H1 (cell line): ENCODE data around the gene AP2A2. TPM values are rescaled to one million over a fixed set of nuclear protein-coding genes. Genes with fewer than 3 reads are reported as not detected.

ENCODE experiments used
- CTCF ChIA-PET: fragments of 300-600 bp; sonication (Branson Sonifier 250); formaldehyde crosslinking; loops from one replicate; lab custom pipeline; 2021; ENCODE audit not compliant: partially characterized antibody; lab: Charles Lee
- POLR2A ChIA-PET: fragments of 300-600 bp; sonication (Branson Sonifier 250); formaldehyde crosslinking; loops from one replicate; lab custom pipeline; 2021; ENCODE audit warnings: inconsistent platforms; ENCODE audit not compliant: partially characterized antibody; lab: Charles Lee
- DNase-seq, 2 experiments: peaks; one replicate each; pipeline versions ENCODE4 v3.0.0 to v3.0.0-alpha.2; 2010 to 2022; ENCODE audit warnings: low spot score in 2 of 2, low read depth in 1 of 2, mixed read lengths in 1 of 2
- FAIRE-seq: peaks from 2 replicates; lab custom pipeline; 2011; peaks lifted over from hg19 to GRCh38; lab: Jason Lieb, UNC
- H2AFZ ChIP-seq: 2 replicates; pipeline ENCODE4 v1.8.1; 2012; ENCODE audit warnings: low read length, inconsistent platforms
- H2AK5ac ChIP-seq: 2 replicates; pipeline ENCODE4 v1.6.1; 2013; ENCODE audit warnings: low read depth, low read length
- H2BK120ac ChIP-seq: replicated peaks from 2 replicates; pipeline ENCODE3; 2013; ENCODE audit warnings: low read depth, low read length, inconsistent platforms
- H2BK12ac ChIP-seq: 2 replicates; pipeline ENCODE4 v1.6.1; 2013; ENCODE audit warnings: low read depth, low read length
- H2BK15ac ChIP-seq: 2 replicates; pipeline ENCODE4 v1.6.1; 2013; ENCODE audit warnings: low read length
- H2BK20ac ChIP-seq: 2 replicates; pipeline ENCODE4 v1.6.1; 2013; ENCODE audit warnings: low read length
- H2BK5ac ChIP-seq: 2 replicates; pipeline ENCODE4 v1.6.1; 2013; ENCODE audit warnings: low read depth, low read length
- H3K14ac ChIP-seq: 2 replicates; pipeline ENCODE4 v1.6.1; 2013; ENCODE audit warnings: inconsistent platforms; ENCODE audit not compliant: insufficient read length
- H3K18ac ChIP-seq: 2 replicates; pipeline ENCODE4 v1.6.1; 2013; ENCODE audit warnings: low read length; ENCODE audit errors: extremely low read depth
- H3K23ac ChIP-seq: 2 replicates; pipeline ENCODE4 v1.6.1; 2013; ENCODE audit warnings: inconsistent platforms; ENCODE audit not compliant: insufficient read length
- H3K23me2 ChIP-seq: 2 replicates; pipeline ENCODE4 v1.6.1; 2013; ENCODE audit warnings: low read depth, low read length
- H3K27ac ChIP-seq: 2 replicates; pipeline ENCODE4 v1.6.1; 2011; ENCODE audit warnings: low read depth, low read length, inconsistent platforms
- H3K27me3 ChIP-seq, 4 experiments: replicated peaks in 1 of 4; 1 replicate in 1 of 4; 2 replicates in 3 of 4; pipeline versions ENCODE4 v1.6.1 to v1.8.1; 2011 to 2013; ENCODE audit warnings: low read length in 3 of 4, mild to moderate bottlenecking in 3 of 4, inconsistent platforms in 2 of 4, mixed read lengths in 2 of 4, moderate library complexity in 1 of 4; ENCODE audit not compliant: control insufficient read depth in 3 of 4, insufficient read depth in 3 of 4; ENCODE audit errors: extremely low read depth in 1 of 4
- H3K36me3 ChIP-seq, 4 experiments: 2 replicates each; pipeline versions ENCODE4 v1.6.1 to v1.8.1; 2011 to 2013; ENCODE audit warnings: mild to moderate bottlenecking in 4 of 4, low read length in 3 of 4, moderate library complexity in 2 of 4, control low read depth in 1 of 4, inconsistent platforms in 1 of 4; ENCODE audit not compliant: insufficient read depth in 4 of 4, control insufficient read depth in 2 of 4
- H3K4ac ChIP-seq: replicated peaks from 2 replicates; pipeline ENCODE3; 2013; ENCODE audit warnings: low read length, low read depth, mixed read lengths, inconsistent platforms; ENCODE audit not compliant: insufficient read length
- H3K4me1 ChIP-seq, 4 experiments: replicated peaks in 1 of 4; 1 replicate in 1 of 4; 2 replicates in 3 of 4; pipeline versions ENCODE4 v1.6.1 to v1.8.1; 2011 to 2013; ENCODE audit warnings: low read length in 3 of 4, inconsistent platforms in 2 of 4, mixed read lengths in 1 of 4; ENCODE audit not compliant: insufficient read depth in 4 of 4, control insufficient read depth in 3 of 4
- H3K4me2 ChIP-seq, 2 experiments: 2 replicates each; pipeline versions ENCODE4 v1.6.1 to v1.8.1; 2011 to 2013; ENCODE audit warnings: low read depth in 2 of 2, low read length in 2 of 2, control low read depth in 1 of 2, inconsistent platforms in 1 of 2, mild to moderate bottlenecking in 1 of 2; ENCODE audit not compliant: insufficient read depth in 1 of 2
- H3K4me3 ChIP-seq, 4 experiments: fragments of 200-600, 300-600 bp in 1 of 4; sonication (generic), shearing (Covaris generic), sonication (Bioruptor Twin) in 1 of 4; 2 replicates each; pipeline versions ENCODE4 v1.5.1 to v1.8.1; 2011 to 2016; ENCODE audit warnings: low read length in 4 of 4, low read depth in 3 of 4, control low read depth in 2 of 4, inconsistent platforms in 2 of 4, mild to moderate bottlenecking in 2 of 4, mixed read lengths in 1 of 4, moderate library complexity in 1 of 4; ENCODE audit not compliant: insufficient read depth in 2 of 4; ENCODE audit errors: extremely low read depth in 1 of 4
- H3K56ac ChIP-seq: replicated peaks from 2 replicates; pipeline ENCODE3; 2013; ENCODE audit warnings: low read depth, mild to moderate bottlenecking, mixed read lengths, low read length, inconsistent platforms; ENCODE audit not compliant: insufficient read length
- H3K79me1 ChIP-seq: 2 replicates; pipeline ENCODE4 v1.6.1; 2013; ENCODE audit warnings: low read depth, low read length, control low read depth
- H3K79me2 ChIP-seq, 2 experiments: 2 replicates each; pipeline versions ENCODE4 v1.6.1 to v1.8.1; 2012 to 2013; ENCODE audit warnings: low read length in 2 of 2, mild to moderate bottlenecking in 2 of 2, inconsistent platforms in 1 of 2; ENCODE audit not compliant: insufficient read depth in 2 of 2, control insufficient read depth in 1 of 2
- H3K9ac ChIP-seq, 4 experiments: replicated peaks in 1 of 4; 1 replicate in 1 of 4; 2 replicates in 3 of 4; pipeline versions ENCODE4 v1.6.1 to v1.8.1; 2011 to 2013; ENCODE audit warnings: low read depth in 3 of 4, low read length in 3 of 4, control low read depth in 2 of 4, mild to moderate bottlenecking in 2 of 4, moderate library complexity in 2 of 4, inconsistent platforms in 1 of 4; ENCODE audit errors: extremely low read depth in 1 of 4
- H3K9me3 ChIP-seq, 2 experiments: 2 replicates each; pipeline versions ENCODE4 v1.6.1 to v1.8.1; 2012 to 2013; ENCODE audit warnings: mild to moderate bottlenecking in 2 of 2, moderate library complexity in 2 of 2, control low read depth in 1 of 2, inconsistent platforms in 1 of 2, low read depth in 1 of 2, low read length in 1 of 2, mixed read lengths in 1 of 2; ENCODE audit not compliant: insufficient read depth in 2 of 2
- H4K20me1 ChIP-seq, 2 experiments: replicated peaks in 1 of 2; 2 replicates each; pipeline versions ENCODE3 to v1.8.1; 2011 to 2013; ENCODE audit warnings: inconsistent platforms in 2 of 2, low read length in 2 of 2, mild to moderate bottlenecking in 1 of 2; ENCODE audit not compliant: insufficient read depth in 2 of 2, control insufficient read depth in 1 of 2
- H4K5ac ChIP-seq: 2 replicates; pipeline ENCODE4 v1.6.1; 2013; ENCODE audit warnings: low read length, low read depth, mixed read lengths, inconsistent platforms; ENCODE audit not compliant: insufficient read length
- H4K8ac ChIP-seq: 2 replicates; pipeline ENCODE4 v1.8.0; 2013; ENCODE audit warnings: mild to moderate bottlenecking, moderate library complexity, low read length, inconsistent platforms; ENCODE audit not compliant: insufficient read depth; ENCODE audit errors: extremely low read depth
- H4K91ac ChIP-seq: replicated peaks from 2 replicates; pipeline ENCODE3; 2013; ENCODE audit warnings: low read length, mixed read lengths, inconsistent platforms; ENCODE audit not compliant: insufficient read length
- ASH2L ChIP-seq: fragments of 200-600, 300-600 bp; sonication (generic); IDR thresholded peaks from one replicate; pipeline ENCODE4 v1.7.1; 2017; ENCODE audit warnings: low read length
- BCL11A ChIP-seq, 2 experiments: IDR thresholded peaks; one replicate each; pipeline ENCODE4 v1.6.1; 2011; ENCODE audit warnings: low read depth in 2 of 2, low read length in 2 of 2, mild to moderate bottlenecking in 2 of 2
- EGR1 ChIP-seq: IDR thresholded peaks from 2 replicates; pipeline ENCODE4 v1.6.1; 2011; ENCODE audit warnings: low read depth, low read length, borderline replicate concordance
- GTF2F1 ChIP-seq: IDR thresholded peaks from 2 replicates; pipeline ENCODE4 v1.6.1; 2012; ENCODE audit warnings: low read depth, low read length, improper control_type of control experiment, borderline replicate concordance
- KDM4A ChIP-seq: IDR thresholded peaks from one replicate; pipeline ENCODE4 v1.7.1; 2012; ENCODE audit warnings: low read depth, mild to moderate bottlenecking, moderate library complexity, low read length, inconsistent platforms; ENCODE audit not compliant: severe bottlenecking
- RFX5 ChIP-seq: IDR thresholded peaks from 2 replicates; pipeline ENCODE4 v1.6.1; 2011; ENCODE audit warnings: low read depth, low read length, improper control_type of control experiment, borderline replicate concordance
- SIX5 ChIP-seq: IDR thresholded peaks from 2 replicates; pipeline ENCODE4 v1.6.1; 2011; ENCODE audit warnings: mild to moderate bottlenecking, low read depth, low read length
- WGBS, 2 experiments: shearing (Covaris generic) in 1 of 2; methylation state at CpG; one replicate each; pipeline versions ENCODE4 v1.1.6 to v1.1.7; 2013 to 2015; ENCODE audit warnings: low lambda C conversion rate in 2 of 2, mixed read lengths in 2 of 2, inconsistent platforms in 1 of 2, low coverage in 1 of 2, missing lambda C conversion rate in 1 of 2; ENCODE audit not compliant: insufficient replicate concordance in 2 of 2, insufficient coverage in 1 of 2, insufficient read length in 1 of 2; ENCODE audit errors: extremely low coverage in 1 of 2, missing lambda C conversion rate in 1 of 2; 5-methylcytosine and 5-hydroxymethylcytosine counted together
- polyA plus RNA-seq, 7 experiments: library from polyadenylated mRNA; depleted of rRNA in 3 of 7; stranded (reverse) in 5 of 7; unstranded in 2 of 7; fragments of >200 nt in 5 of 7; fragments of 200-250 nt in 2 of 7; gene quantifications; 1 replicate in 5 of 7; 2 replicates in 1 of 7; 4 replicates in 1 of 7; pipeline versions ENCODE4 v1.2.1 to v1.2.3, GENCODE V29; 2011 to 2013; ENCODE audit warnings: missing spikeins in 2 of 7, mixed read lengths in 2 of 7
- total RNA-seq: library from RNA; stranded (reverse); fragmentation: NEBNext Ultra II Directional; extraction: Animal tissue kit (Norgen Biotek cat#: 25700); gene quantifications from 2 replicates; pipeline ENCODE4 v1.2.1, GENCODE V29; 2021
- TF ChIP-seq, protein P1 (sequence below): IDR thresholded peaks from 2 replicates; pipeline ENCODE4 v1.6.1; 2012; ENCODE audit warnings: inconsistent platforms
- TF ChIP-seq, protein P2 (sequence below): IDR thresholded peaks from 2 replicates; pipeline ENCODE4 v1.6.1; 2012; ENCODE audit warnings: inconsistent platforms

The AP2A2 gene
- total and polyA plus RNA-seq, 2 of the 8 experiments (the other 6 are each of a cell fraction or from before 2014, with no cell fraction given), result 50.0 to 65.0 TPM

DNA sequence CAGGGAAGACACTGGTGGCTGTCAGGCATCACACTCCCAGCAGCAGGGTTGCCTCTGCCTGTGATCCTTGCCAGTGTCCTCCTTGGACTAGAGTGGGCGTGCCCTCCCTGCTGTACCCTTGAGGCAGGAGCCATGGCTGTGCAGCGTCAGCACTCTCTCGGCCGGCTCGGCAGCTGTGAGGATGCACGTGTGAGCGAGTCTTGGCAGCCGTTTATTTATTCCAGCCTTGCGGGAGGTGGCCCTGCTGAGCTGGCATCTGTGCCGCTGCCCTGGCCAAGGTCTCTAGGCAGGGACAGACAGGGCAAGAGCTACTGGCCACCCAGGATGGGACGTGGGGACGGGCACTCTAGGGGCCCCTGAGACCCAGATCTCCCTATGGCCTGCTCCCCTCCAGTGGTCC, 49.1 kb upstream of the AP2A2 start:
- Histone ChIP-seq H2BK20ac (no peak overlapping the region), H3K9me3 (no peaks in the 10 kb centered on the region), H3K14ac (no peak overlapping the region), H3K9ac (no peak overlapping the region), H3K4ac (no peak overlapping the region), H3K27me3 (no peaks in the 10 kb centered on the region), H2AK5ac (no peak overlapping the region), H3K4me2 (no peak overlapping the region), H3K27ac (no peak overlapping the region; the same call in 1 of the 2 replicates), H3K79me2 (no peaks in the 10 kb centered on the region), H4K8ac (no peak overlapping the region), H3K56ac (no peak overlapping the region), H3K36me3 (peaks cover 0 to 12% (median 0%) of the 10 kb centered on the region in 4 experiments; a peak in 4 of 8 replicates), H2BK5ac (no peak overlapping the region), H2BK12ac (no peak overlapping the region), H3K18ac (no peak overlapping the region), H4K20me1 (peaks cover 8 to 23% of the 10 kb centered on the region in 2 experiments), H3K23me2 (no peaks in the 10 kb centered on the region), H3K23ac (no peak overlapping the region), H3K4me3 (no peak overlapping the region), H4K5ac (no peak overlapping the region), H2BK15ac (no peak overlapping the region), H2BK120ac (no peak overlapping the region)
- FAIRE-seq (no peak), DNase-seq (no peak)
- WGBS, 2 experiments, result 92% methylated on average over 11 of the region's 12 CpGs; no CpG with 5 or more reads in 1 of the 2 experiments
- ChIA-PET POLR2A (interaction anchor here (1.2 to 2.8 kb wide), 6 partner anchors 9 to 33 kb away, joined by 4 to 10 read pairs (median 6); partner anchors contain the start of gene TSPAN4), CTCF (interaction anchor here (1.0 to 2.8 kb wide), 6 partner anchors 9 to 57 kb away, joined by 3 to 11 read pairs (median 6); no protein-coding TSS in a partner anchor)
- TF ChIP-seq, protein P1, sequence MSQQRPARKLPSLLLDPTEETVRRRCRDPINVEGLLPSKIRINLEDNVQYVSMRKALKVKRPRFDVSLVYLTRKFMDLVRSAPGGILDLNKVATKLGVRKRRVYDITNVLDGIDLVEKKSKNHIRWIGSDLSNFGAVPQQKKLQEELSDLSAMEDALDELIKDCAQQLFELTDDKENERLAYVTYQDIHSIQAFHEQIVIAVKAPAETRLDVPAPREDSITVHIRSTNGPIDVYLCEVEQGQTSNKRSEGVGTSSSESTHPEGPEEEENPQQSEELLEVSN, result no peak
- TF ChIP-seq ASH2L, result no peak
- no peak for TF ChIP-seq BCL11A (IDR thresholded peaks at IDR 0.05; ENCODE audit: low read depth in 2 of 2, low read length in 2 of 2)
- TF ChIP-seq EGR1, result no peak
- TF ChIP-seq KDM4A, result no peak
- no peak for TF ChIP-seq RFX5
- TF ChIP-seq, protein P2, sequence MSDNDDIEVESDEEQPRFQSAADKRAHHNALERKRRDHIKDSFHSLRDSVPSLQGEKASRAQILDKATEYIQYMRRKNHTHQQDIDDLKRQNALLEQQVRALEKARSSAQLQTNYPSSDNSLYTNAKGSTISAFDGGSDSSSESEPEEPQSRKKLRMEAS, result no peak
- no peak for TF ChIP-seq GTF2F1
- TF ChIP-seq SIX5, result no peak
- TF ChIP-seq, all 59 proteins: peak for 0
- H3K4me1 ChIP-seq, result no peaks in the 10 kb centered on the region; a peak in 2 of 7 replicates
- no peak overlapping the region for H4K91ac ChIP-seq
- no peak overlapping the region for H2AFZ ChIP-seq
- no peaks in the 10 kb centered on the region for H3K79me1 ChIP-seq
